ENCODE data around the gene DMTF1. TPM values are rescaled to one million over a fixed set of nuclear protein-coding genes. Genes with fewer than 3 reads are reported as not detected.
"Not testable (repeated sequence)": the region's sequence is repeated elsewhere in the genome, so short reads cannot be mapped to it uniquely, and the experiment has no call there.

DMTF1 gene
- total and polyA plus RNA-seq, 2 donors (not counting 1 experiment from before 2014, with no cell fraction given) = 139 to 235 TPM

DNA sequence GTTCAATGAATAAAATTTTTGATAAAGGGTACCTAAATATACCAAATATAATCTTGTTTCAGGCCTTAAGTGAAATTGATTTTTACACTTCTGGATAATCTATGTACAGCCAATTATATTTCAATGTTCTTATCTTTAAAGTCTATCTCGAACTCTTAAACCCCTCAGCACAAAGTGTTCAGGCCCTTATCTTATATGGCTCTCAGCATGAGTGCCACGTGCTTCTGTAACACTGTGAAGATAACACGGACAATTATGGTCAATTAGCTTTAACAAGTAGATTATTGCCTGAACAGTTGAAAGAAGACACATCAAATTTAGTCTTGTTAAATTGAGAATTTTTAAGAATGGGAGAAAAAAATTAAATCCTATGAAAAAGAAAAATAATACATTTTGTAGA lies 40.4 kb upstream of the DMTF1 start:
- Histone ChIP-seq H3K27ac (ENCODE audit: low read length in 2 of 2) (no peak overlapping the region), H4K20me1 (ENCODE audit: control insufficient read depth, insufficient read depth, low read length, poor library complexity, severe bottlenecking) (no peaks in the 10 kb centered on the region), H3K4me3 (ENCODE audit: control extremely low read depth in 1 of 5, extremely low read depth in 1 of 5, insufficient read depth in 1 of 5, low read depth in 2 of 5, low read length in 4 of 5) (no peak overlapping the region), H3K4me1 (ENCODE audit: control insufficient read depth in 2 of 2, insufficient read depth in 2 of 2, low read length in 2 of 2) (no peaks in the 10 kb centered on the region), H2AFZ (ENCODE audit: insufficient read depth, low read depth, low read length, poor library complexity, severe bottlenecking) (no peak overlapping the region), H3K9me3 (ENCODE audit: control extremely low read depth in 1 of 3, control insufficient read depth in 2 of 3, insufficient read depth in 1 of 3, low read length in 2 of 3) (peaks cover 0 to 6% (median 0%) of the 10 kb centered on the region in 3 donors), H3K27me3 (replicated peaks in 1 of 4; ENCODE audit: control extremely low read depth in 1 of 4, control insufficient read depth in 3 of 4, insufficient read depth in 4 of 4, low read length in 3 of 4) (peaks cover 0 to 5% (median 0%) of the 10 kb centered on the region in 4 experiments), H3K9ac (ENCODE audit: low read length) (no peak overlapping the region), H3K4me2 (replicated peaks; ENCODE audit: low read depth, low read length, poor library complexity, severe bottlenecking) (no peak overlapping the region), H3K36me3 (replicated peaks in 1 of 2; ENCODE audit: control extremely low read depth in 1 of 2, control insufficient read depth in 1 of 2, extremely low read depth in 1 of 2, insufficient read depth in 2 of 2, low read length in 1 of 2) (no peaks in the 10 kb centered on the region), H3K79me2 (ENCODE audit: control insufficient read depth, insufficient read depth, low read length) (no peaks in the 10 kb centered on the region)
- intact Hi-C loops (cut with micrococcal nuclease) = no loop called here
- TF ChIP-seq EZH2 (IDR thresholded peaks at IDR 0.05; ENCODE audit: borderline replicate concordance, insufficient read depth, low read depth, low read length, poor library complexity, severe bottlenecking) = no peak
- TF ChIP-seq, protein P1, sequence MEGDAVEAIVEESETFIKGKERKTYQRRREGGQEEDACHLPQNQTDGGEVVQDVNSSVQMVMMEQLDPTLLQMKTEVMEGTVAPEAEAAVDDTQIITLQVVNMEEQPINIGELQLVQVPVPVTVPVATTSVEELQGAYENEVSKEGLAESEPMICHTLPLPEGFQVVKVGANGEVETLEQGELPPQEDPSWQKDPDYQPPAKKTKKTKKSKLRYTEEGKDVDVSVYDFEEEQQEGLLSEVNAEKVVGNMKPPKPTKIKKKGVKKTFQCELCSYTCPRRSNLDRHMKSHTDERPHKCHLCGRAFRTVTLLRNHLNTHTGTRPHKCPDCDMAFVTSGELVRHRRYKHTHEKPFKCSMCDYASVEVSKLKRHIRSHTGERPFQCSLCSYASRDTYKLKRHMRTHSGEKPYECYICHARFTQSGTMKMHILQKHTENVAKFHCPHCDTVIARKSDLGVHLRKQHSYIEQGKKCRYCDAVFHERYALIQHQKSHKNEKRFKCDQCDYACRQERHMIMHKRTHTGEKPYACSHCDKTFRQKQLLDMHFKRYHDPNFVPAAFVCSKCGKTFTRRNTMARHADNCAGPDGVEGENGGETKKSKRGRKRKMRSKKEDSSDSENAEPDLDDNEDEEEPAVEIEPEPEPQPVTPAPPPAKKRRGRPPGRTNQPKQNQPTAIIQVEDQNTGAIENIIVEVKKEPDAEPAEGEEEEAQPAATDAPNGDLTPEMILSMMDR (IDR thresholded peaks at IDR 0.05) = no peak
- ChIA-PET POLR2A (no interaction called here), CTCF (no interaction called here)
- Mint-ChIP-seq H3K27ac (no peak overlapping the region), H3K4me3 (no peak overlapping the region), H3K9me3 (ENCODE audit: insufficient read depth) (peaks cover 3% of the 10 kb centered on the region), H3K27me3 (peaks cover 18% of the 10 kb centered on the region), H3K4me1 (no peaks in the 10 kb centered on the region)
- no peak for ATAC-seq (ENCODE audit: low read depth)
- WGBS (ENCODE audit: insufficient coverage) = 100% methylated on average over 1 of the region's 3 CpGs
- DNase-seq = no peak

DNA sequence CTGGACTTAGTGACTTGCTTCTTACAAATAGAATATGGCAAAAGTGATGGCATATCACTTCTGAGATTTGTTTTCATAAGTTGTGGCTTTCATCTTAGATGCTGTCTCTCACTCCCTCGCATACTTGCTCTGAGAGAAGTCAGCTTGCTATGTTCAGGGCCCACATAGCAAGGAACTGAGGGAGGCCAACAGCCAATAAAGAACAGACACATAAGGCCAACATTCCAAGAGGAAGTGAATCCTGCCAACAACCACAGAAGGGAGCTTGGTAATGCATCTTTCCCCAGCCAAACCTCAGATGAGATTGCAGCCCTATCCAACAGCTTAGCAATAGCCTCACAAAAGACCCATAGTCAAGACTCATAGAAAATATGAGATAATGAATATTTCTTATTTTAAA lies 39.2 kb upstream of the DMTF1 start:
- no peaks in the 10 kb centered on the region for H3K79me2 ChIP-seq (ENCODE audit: control insufficient read depth, insufficient read depth, low read length)
- ChIA-PET POLR2A (no interaction called here), CTCF (no interaction called here)
- H3K36me3 ChIP-seq (replicated peaks in 1 of 2; ENCODE audit: control extremely low read depth in 1 of 2, control insufficient read depth in 1 of 2, extremely low read depth in 1 of 2, insufficient read depth in 2 of 2, low read length in 1 of 2) = no peaks in the 10 kb centered on the region
- H3K9ac ChIP-seq (ENCODE audit: low read length) = no peak overlapping the region
- no peaks in the 10 kb centered on the region for H3K4me1 Mint-ChIP-seq
- no peak for DNase-seq
- H3K9me3 ChIP-seq (ENCODE audit: control extremely low read depth in 1 of 3, control insufficient read depth in 2 of 3, insufficient read depth in 1 of 3, low read length in 2 of 3) = peaks cover 0 to 6% (median 0%) of the 10 kb centered on the region in 3 donors
- WGBS (ENCODE audit: insufficient coverage) = 100% methylated on average over 1 of the region's 1 CpG
- no peak overlapping the region for H3K4me2 ChIP-seq (replicated peaks; ENCODE audit: low read depth, low read length, poor library complexity, severe bottlenecking)
- TF ChIP-seq, protein P1 (IDR thresholded peaks at IDR 0.05) = no peak
- TF ChIP-seq EZH2 (IDR thresholded peaks at IDR 0.05; ENCODE audit: borderline replicate concordance, insufficient read depth, low read depth, low read length, poor library complexity, severe bottlenecking) = no peak
- H3K27me3 ChIP-seq (replicated peaks in 1 of 4; ENCODE audit: control extremely low read depth in 1 of 4, control insufficient read depth in 3 of 4, insufficient read depth in 4 of 4, low read length in 3 of 4) = peaks cover 0 to 3% (median 0%) of the 10 kb centered on the region in 4 experiments
- intact Hi-C loops (cut with micrococcal nuclease) = no loop called here
- no peaks in the 10 kb centered on the region for H4K20me1 ChIP-seq (ENCODE audit: control insufficient read depth, insufficient read depth, low read length, poor library complexity, severe bottlenecking)
- H3K27ac ChIP-seq (ENCODE audit: low read length in 2 of 2) = no peak overlapping the region
- H3K27ac Mint-ChIP-seq = no peak overlapping the region
- no peaks in the 10 kb centered on the region for H3K4me1 ChIP-seq (ENCODE audit: control insufficient read depth in 2 of 2, insufficient read depth in 2 of 2, low read length in 2 of 2)
- H3K4me3 Mint-ChIP-seq = no peak overlapping the region
- peaks cover 7% of the 10 kb centered on the region for H3K27me3 Mint-ChIP-seq
- peaks cover 3% of the 10 kb centered on the region for H3K9me3 Mint-ChIP-seq (ENCODE audit: insufficient read depth)
- no peak for ATAC-seq (ENCODE audit: low read depth)
- no peak overlapping the region for H3K4me3 ChIP-seq (ENCODE audit: control extremely low read depth in 1 of 5, extremely low read depth in 1 of 5, insufficient read depth in 1 of 5, low read depth in 2 of 5, low read length in 4 of 5)
- H2AFZ ChIP-seq (ENCODE audit: insufficient read depth, low read depth, low read length, poor library complexity, severe bottlenecking) = no peak overlapping the region

DNA sequence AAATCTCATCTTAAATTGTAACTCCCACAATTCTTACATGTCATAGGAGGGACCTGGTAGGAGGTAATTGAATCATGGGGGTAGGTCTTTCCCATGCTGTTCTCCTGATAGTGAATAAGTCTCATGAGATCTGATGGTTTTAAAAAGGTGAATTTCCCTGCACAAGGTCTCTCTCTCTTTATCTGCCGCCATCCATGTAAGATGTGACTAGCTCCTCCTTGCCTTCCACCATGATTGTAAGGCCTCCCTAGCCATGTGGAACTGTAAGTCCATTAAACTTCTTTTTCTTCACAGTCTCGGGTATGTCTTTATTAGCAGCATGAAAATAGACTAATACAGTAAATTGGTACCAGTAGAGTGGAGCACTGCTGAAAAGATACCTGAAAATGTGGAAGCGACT lies 38.3 kb upstream of the DMTF1 start:
- H3K9me3 ChIP-seq (ENCODE audit: control extremely low read depth in 1 of 3, control insufficient read depth in 2 of 3, insufficient read depth in 1 of 3, low read length in 2 of 3); H3K4me2 ChIP-seq (replicated peaks; ENCODE audit: low read depth, low read length, poor library complexity, severe bottlenecking); H3K27ac Mint-ChIP-seq; H3K4me3 Mint-ChIP-seq; POLR2A ChIA-PET; H4K20me1 ChIP-seq (ENCODE audit: control insufficient read depth, insufficient read depth, low read length, poor library complexity, severe bottlenecking); H3K27ac ChIP-seq (ENCODE audit: low read length in 2 of 2); CTCF ChIA-PET; H3K4me1 ChIP-seq (ENCODE audit: control insufficient read depth in 2 of 2, insufficient read depth in 2 of 2, low read length in 2 of 2); H3K27me3 Mint-ChIP-seq; DNase-seq; ATAC-seq (ENCODE audit: low read depth); H3K9ac ChIP-seq (ENCODE audit: low read length); H3K79me2 ChIP-seq (ENCODE audit: control insufficient read depth, insufficient read depth, low read length); H3K27me3 ChIP-seq (replicated peaks in 1 of 4; ENCODE audit: control extremely low read depth in 1 of 4, control insufficient read depth in 3 of 4, insufficient read depth in 4 of 4, low read length in 3 of 4); H3K4me1 Mint-ChIP-seq; H3K9me3 Mint-ChIP-seq (ENCODE audit: insufficient read depth); intact Hi-C loops (cut with micrococcal nuclease); H3K4me3 ChIP-seq (ENCODE audit: control extremely low read depth in 1 of 5, extremely low read depth in 1 of 5, insufficient read depth in 1 of 5, low read depth in 2 of 5, low read length in 4 of 5); H2AFZ ChIP-seq (ENCODE audit: insufficient read depth, low read depth, low read length, poor library complexity, severe bottlenecking); H3K36me3 ChIP-seq (replicated peaks in 1 of 2; ENCODE audit: control extremely low read depth in 1 of 2, control insufficient read depth in 1 of 2, extremely low read depth in 1 of 2, insufficient read depth in 2 of 2, low read length in 1 of 2): not testable (repeated sequence)
- WGBS (ENCODE audit: insufficient coverage) = 94% methylated on average over 2 of the region's 3 CpGs
